22Rv1 (cell line): ENCODE results near the gene ERI3.

Source experiments
- H3K27ac ChIP-seq: fragments of 450-650 bp; 2 replicates; pipeline ENCODE4 v1.5.1; 2017
- ZFX ChIP-seq: fragments of 450-650 bp; IDR thresholded peaks from 2 replicates; pipeline ENCODE4 v1.6.1; 2017; ENCODE audit warnings: antibody characterized with exemption, borderline replicate concordance
- TF ChIP-seq, protein P1 (sequence below): fragments of 450-650 bp; IDR thresholded peaks from 2 replicates; pipeline ENCODE4 v1.5.1; 2017; ENCODE audit warnings: mild to moderate bottlenecking

The ERI3 gene

GRCh38 chr1:44174630-44175029 lies 180.4 kb downstream of the ERI3 start:
- H3K27ac ChIP-seq: no peak overlapping the region
- TF ChIP-seq, protein P1, sequence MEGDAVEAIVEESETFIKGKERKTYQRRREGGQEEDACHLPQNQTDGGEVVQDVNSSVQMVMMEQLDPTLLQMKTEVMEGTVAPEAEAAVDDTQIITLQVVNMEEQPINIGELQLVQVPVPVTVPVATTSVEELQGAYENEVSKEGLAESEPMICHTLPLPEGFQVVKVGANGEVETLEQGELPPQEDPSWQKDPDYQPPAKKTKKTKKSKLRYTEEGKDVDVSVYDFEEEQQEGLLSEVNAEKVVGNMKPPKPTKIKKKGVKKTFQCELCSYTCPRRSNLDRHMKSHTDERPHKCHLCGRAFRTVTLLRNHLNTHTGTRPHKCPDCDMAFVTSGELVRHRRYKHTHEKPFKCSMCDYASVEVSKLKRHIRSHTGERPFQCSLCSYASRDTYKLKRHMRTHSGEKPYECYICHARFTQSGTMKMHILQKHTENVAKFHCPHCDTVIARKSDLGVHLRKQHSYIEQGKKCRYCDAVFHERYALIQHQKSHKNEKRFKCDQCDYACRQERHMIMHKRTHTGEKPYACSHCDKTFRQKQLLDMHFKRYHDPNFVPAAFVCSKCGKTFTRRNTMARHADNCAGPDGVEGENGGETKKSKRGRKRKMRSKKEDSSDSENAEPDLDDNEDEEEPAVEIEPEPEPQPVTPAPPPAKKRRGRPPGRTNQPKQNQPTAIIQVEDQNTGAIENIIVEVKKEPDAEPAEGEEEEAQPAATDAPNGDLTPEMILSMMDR: no peak
- no peak for TF ChIP-seq ZFX
